Common myeloid progenitor, CD34-positive (primary cell): ENCODE data around the gene SLC2A4RG.

Experiments used
- CTCF ChIA-PET: fragments of 350-600 bp; sonication (Branson Sonifier 250); formaldehyde crosslinking; loops from one replicate; lab custom pipeline; 2021; ENCODE audit warnings: antibody characterized with exemption; lab: Charles Lee
- POLR2A ChIA-PET: fragments of 350-600 bp; sonication (Branson Sonifier 250); formaldehyde crosslinking; loops from one replicate; lab custom pipeline; 2021; ENCODE audit warnings: antibody characterized with exemption; lab: Charles Lee
- DNase-seq, 3 donors: peaks; one replicate each; pipeline versions ENCODE4 v3.0.0 to v3.0.0-alpha.2; 2013
- H3K27ac ChIP-seq, 2 experiments: 1 replicate in 1 of 2; 2 replicates in 1 of 2; pipeline ENCODE4 v1.7.0; 2013; ENCODE audit warnings: inconsistent platforms in 2 of 2, low read length in 2 of 2, mild to moderate bottlenecking in 2 of 2, low read depth in 1 of 2, moderate library complexity in 1 of 2; ENCODE audit not compliant: severe bottlenecking in 2 of 2, insufficient read depth in 1 of 2, poor library complexity in 1 of 2
- H3K27me3 ChIP-seq, 5 experiments: replicated peaks in 2 of 5; 1 replicate in 3 of 5; 2 replicates in 2 of 5; pipeline versions ENCODE4 v1.6.1 to v1.7.0; 2013; ENCODE audit warnings: low read length in 4 of 5, mild to moderate bottlenecking in 2 of 5, moderate library complexity in 2 of 5, inconsistent platforms in 1 of 5; ENCODE audit not compliant: insufficient read depth in 5 of 5, control insufficient read depth in 4 of 5
- H3K36me3 ChIP-seq, 4 experiments: 1 replicate in 2 of 4; 2 replicates in 2 of 4; pipeline versions ENCODE4 v1.6.1 to v1.7.0; 2013; ENCODE audit warnings: low read length in 3 of 4, control low read depth in 1 of 4, mild to moderate bottlenecking in 1 of 4; ENCODE audit not compliant: control insufficient read depth in 4 of 4, insufficient read depth in 4 of 4
- H3K4me1 ChIP-seq, 4 experiments: 1 replicate in 3 of 4; 2 replicates in 1 of 4; pipeline versions ENCODE4 v1.6.1 to v1.7.1; 2013; ENCODE audit warnings: low read length in 3 of 4, mild to moderate bottlenecking in 3 of 4, control low read depth in 1 of 4, inconsistent platforms in 1 of 4, moderate library complexity in 1 of 4; ENCODE audit not compliant: control insufficient read depth in 4 of 4, insufficient read depth in 4 of 4; ENCODE audit errors: control extremely low read depth in 1 of 4
- H3K4me3 ChIP-seq, 7 experiments: 1 replicate in 4 of 7; 2 replicates in 3 of 7; pipeline versions ENCODE4 v1.5.1 to v1.7.0; 2013; ENCODE audit warnings: mild to moderate bottlenecking in 7 of 7, low read length in 6 of 7, moderate library complexity in 6 of 7, inconsistent platforms in 2 of 7, low read depth in 2 of 7, control low read depth in 1 of 7; ENCODE audit not compliant: insufficient read depth in 4 of 7, control insufficient read depth in 1 of 7; ENCODE audit errors: extremely low read depth in 1 of 7
- H3K9me3 ChIP-seq, 5 experiments: 1 replicate in 4 of 5; 2 replicates in 1 of 5; pipeline versions ENCODE4 v1.6.1 to v1.7.1; 2013; ENCODE audit warnings: low read length in 4 of 5, mild to moderate bottlenecking in 2 of 5, inconsistent platforms in 1 of 5, low read depth in 1 of 5, moderate library complexity in 1 of 5; ENCODE audit not compliant: control insufficient read depth in 4 of 5, insufficient read depth in 2 of 5; ENCODE audit errors: control extremely low read depth in 1 of 5
- WGBS: methylation state at CpG from one replicate; pipeline ENCODE4 v1.1.5; 2013; ENCODE audit not compliant: insufficient coverage; 5-methylcytosine and 5-hydroxymethylcytosine counted together

The SLC2A4RG gene

DNA sequence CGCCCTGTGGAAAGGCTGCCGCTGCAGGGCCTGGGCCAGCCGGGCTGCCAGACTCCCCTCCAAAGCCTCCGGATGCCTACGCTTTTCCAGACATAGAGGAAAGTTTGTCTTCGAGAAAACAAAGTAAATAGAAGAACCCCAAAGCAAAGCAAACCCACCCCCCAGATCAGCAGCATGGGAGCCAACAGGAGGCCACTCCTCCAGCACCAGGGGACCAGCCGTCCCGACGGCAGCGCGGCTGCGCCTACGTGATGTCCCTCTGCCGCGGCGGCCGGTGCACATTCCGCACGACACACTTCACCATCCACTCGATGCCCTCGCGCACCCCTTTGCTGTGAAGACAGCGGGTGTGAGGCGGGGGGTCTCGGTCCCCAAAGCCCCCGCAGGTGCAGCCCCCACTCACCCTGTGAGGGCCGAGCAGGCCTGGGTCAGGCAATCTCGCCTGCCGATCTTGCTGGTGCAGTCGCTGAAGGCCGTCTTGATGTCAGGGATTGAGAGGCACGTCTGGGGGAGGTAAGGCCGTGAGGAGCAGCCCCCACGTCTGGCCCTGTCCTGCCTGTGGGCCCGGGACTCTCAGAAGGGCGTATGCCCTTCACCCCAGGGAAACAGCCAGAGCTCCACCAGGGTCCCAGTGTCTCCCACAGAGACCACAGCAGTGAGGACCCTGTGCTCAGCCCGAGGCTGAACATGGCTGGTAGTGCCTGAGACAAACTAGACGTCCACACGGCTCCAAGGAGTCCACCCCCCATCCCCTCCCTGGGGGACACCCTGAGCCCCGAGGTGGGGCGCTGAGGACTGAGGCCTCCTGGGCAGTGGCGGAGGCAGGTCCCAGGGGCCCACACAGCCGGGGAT lies 39.2 kb upstream of the SLC2A4RG start:
- no peak overlapping the region for H3K27ac ChIP-seq
- DNase-seq: no peak
- POLR2A ChIA-PET: no interaction called here
- no peak overlapping the region for H3K4me3 ChIP-seq
- peaks cover 0 to 21% (median 19%) of the 10 kb centered on the region in 4 experiments for H3K4me1 ChIP-seq
- CTCF ChIA-PET: interaction anchor here (1.2 kb wide), 1 partner anchor 95 kb away, joined by 3 read pairs; no protein-coding TSS in a partner anchor
- H3K27me3 ChIP-seq: no peaks in the 10 kb centered on the region
- 97% methylated on average over 27 of the region's 43 CpGs for WGBS
- H3K9me3 ChIP-seq: no peaks in the 10 kb centered on the region
- peaks cover 5 to 29% (median 20%) of the 10 kb centered on the region in 4 experiments for H3K36me3 ChIP-seq

DNA sequence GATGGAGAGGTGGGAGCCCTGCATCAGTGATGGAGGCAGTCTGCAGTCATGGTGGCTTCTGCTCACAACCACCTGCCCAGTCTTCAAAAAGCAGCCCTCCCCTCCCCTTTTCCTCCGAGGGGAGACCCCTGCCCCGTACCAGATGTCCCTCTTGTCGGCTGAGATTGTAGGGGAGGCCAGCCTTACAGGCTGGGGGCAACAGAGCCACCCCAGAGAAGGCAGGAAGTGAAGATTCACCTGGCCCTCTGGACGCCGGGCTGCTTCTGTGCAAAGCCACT lies 38.6 kb upstream of the SLC2A4RG start:
- CTCF ChIA-PET: interaction anchor here (1.2 kb wide), 1 partner anchor 94 kb away, joined by 3 read pairs; no protein-coding TSS in a partner anchor
- H3K36me3 ChIP-seq: peaks cover 5 to 32% (median 25%) of the 10 kb centered on the region in 4 experiments
- H3K4me1 ChIP-seq: peaks cover 0 to 18% (median 17%) of the 10 kb centered on the region in 4 experiments
- 92% methylated on average over 4 of the region's 5 CpGs for WGBS
- H3K27me3 ChIP-seq: no peaks in the 10 kb centered on the region
- H3K4me3 ChIP-seq: no peak overlapping the region
- POLR2A ChIA-PET: no interaction called here
- H3K27ac ChIP-seq: no peak overlapping the region
- no peak for DNase-seq
- no peaks in the 10 kb centered on the region for H3K9me3 ChIP-seq

GRCh38 chr20:63701329-63702035 lies 38.1 kb upstream of the SLC2A4RG start:
- Histone ChIP-seq H3K4me1 (peaks cover 4 to 19% (median 17%) of the 10 kb centered on the region in 4 experiments), H3K36me3 (peaks cover 5 to 37% (median 30%) of the 10 kb centered on the region in 4 experiments), H3K9me3 (no peaks in the 10 kb centered on the region), H3K4me3 (no peak overlapping the region), H3K27me3 (no peaks in the 10 kb centered on the region), H3K27ac (no peak overlapping the region)
- ChIA-PET CTCF (interaction anchor here (1.2 kb wide), 1 partner anchor 94 kb away, joined by 3 read pairs; no protein-coding TSS in a partner anchor), POLR2A (interaction anchor here (0.6 kb wide), 1 partner anchor 11 kb away, joined by 3 read pairs; no protein-coding TSS in a partner anchor)
- WGBS: over 99% methylated on average over 10 of the region's 14 CpGs
- no peak for DNase-seq

GRCh38 chr20:63702036-63702665 lies 37.4 kb upstream of the SLC2A4RG start:
- CTCF ChIA-PET: interaction anchor here (1.1 to 1.2 kb wide), 2 partner anchors 93 to 162 kb away, joined by 3 to 4 read pairs; no protein-coding TSS in a partner anchor
- peaks cover 6 to 19% (median 17%) of the 10 kb centered on the region in 4 experiments for H3K4me1 ChIP-seq
- POLR2A ChIA-PET: no interaction called here
- 97% methylated on average over 14 of the region's 16 CpGs for WGBS
- no peaks in the 10 kb centered on the region for H3K27me3 ChIP-seq
- H3K9me3 ChIP-seq: no peaks in the 10 kb centered on the region
- H3K4me3 ChIP-seq: no peak overlapping the region
- DNase-seq: no peak
- H3K27ac ChIP-seq: no peak overlapping the region
- peaks cover 5 to 39% (median 30%) of the 10 kb centered on the region in 4 experiments for H3K36me3 ChIP-seq

- Histone ChIP-seq H3K4me1 (peaks cover 6 to 18% (median 15%) of the 10 kb centered on the region in 4 experiments), H3K27me3 (no peaks in the 10 kb centered on the region), H3K27ac (no peak overlapping the region), H3K4me3 (no peak overlapping the region), H3K9me3 (no peaks in the 10 kb centered on the region), H3K36me3 (peaks cover 5 to 34% (median 30%) of the 10 kb centered on the region in 4 experiments)
- POLR2A ChIA-PET: no interaction called here
- WGBS: 88% methylated on average over 11 of the region's 13 CpGs
- DNase-seq: no peak
- CTCF ChIA-PET: interaction anchor here (1.1 kb wide), 1 partner anchor 162 kb away, joined by 4 read pairs; no protein-coding TSS in a partner anchor
Measured at GRCh38 chr20:63702751-63703470, 36.7 kb upstream of the SLC2A4RG start.

- Histone ChIP-seq H3K4me3 (no peak overlapping the region), H3K4me1 (peaks cover 6 to 20% (median 17%) of the 10 kb centered on the region in 4 experiments), H3K27ac (no peak overlapping the region), H3K27me3 (no peaks in the 10 kb centered on the region), H3K36me3 (peaks cover 5 to 34% (median 30%) of the 10 kb centered on the region in 4 experiments), H3K9me3 (no peaks in the 10 kb centered on the region)
- DNase-seq: no peak
- 97% methylated on average over 15 of the region's 15 CpGs for WGBS
- ChIA-PET CTCF (interaction anchor here (1.3 kb wide), 1 partner anchor 82 kb away, joined by 3 read pairs; no protein-coding TSS in a partner anchor), POLR2A (no interaction called here)
Measured at GRCh38 chr20:63703471-63703975, 36.1 kb upstream of the SLC2A4RG start.
